ENCODE results near the gene CYB5D1. TPM values are rescaled to one million over a fixed set of nuclear protein-coding genes. Genes with fewer than 3 reads are reported as not detected.

Gene CYB5D1
- polyA plus RNA-seq, 1 donor (not counting 4 experiments of a cell fraction or from before 2014, with no cell fraction given) = 14.8 TPM

GRCh38 chr17:7897090-7897489 lies 39.3 kb downstream of the CYB5D1 start:
- Histone ChIP-seq H3K27ac (ENCODE audit: control insufficient read depth, insufficient read depth, low read length) (no peak overlapping the region), H3K4me2 (ENCODE audit: control insufficient read depth, extremely low read depth, insufficient read depth, low read depth, low read length) (no peak overlapping the region), H3K9ac (ENCODE audit: control insufficient read depth, extremely low read depth, insufficient read depth, low read length) (no peak overlapping the region), H3K27me3 (ENCODE audit: control insufficient read depth, extremely low read depth, insufficient read depth, low read length) (no peaks in the 10 kb centered on the region), H4K20me1 (ENCODE audit: control insufficient read depth, extremely low read depth, insufficient read depth, low read length) (no peaks in the 10 kb centered on the region), H3K9me1 (ENCODE audit: control insufficient read depth, extremely low read depth, insufficient read depth, low read length) (no peaks in the 10 kb centered on the region), H3K79me2 (ENCODE audit: control insufficient read depth, insufficient read depth, low read length) (no peaks in the 10 kb centered on the region), H3K9me3 (ENCODE audit: control insufficient read depth, low read depth, low read length) (no peaks in the 10 kb centered on the region), H3K4me3 (ENCODE audit: control insufficient read depth in 2 of 3, extremely low read depth in 1 of 3, insufficient read depth in 2 of 3, low read depth in 1 of 3, low read length in 3 of 3) (no peak overlapping the region), H2AFZ (ENCODE audit: control insufficient read depth, low read length) (no peak overlapping the region), H3K36me3 (ENCODE audit: control insufficient read depth in 2 of 2, extremely low read depth in 1 of 2, insufficient read depth in 2 of 2, low read length in 2 of 2) (peaks cover 39 to 58% of the 10 kb centered on the region in 2 experiments), H3K4me1 (ENCODE audit: control insufficient read depth, extremely low read depth, insufficient read depth, low read length) (no peaks in the 10 kb centered on the region)
- no peak for DNase-seq (ENCODE audit: low read depth, low spot score)
- FAIRE-seq = no peak
- dilution Hi-C loops (cut with MboI; ENCODE audit: extremely low pct_ligation_motif_present, low sequenced_read_pairs) = no loop called here
- no peak for TF ChIP-seq EZH2 (IDR thresholded peaks at IDR 0.05; ENCODE audit: low read length)
- no peak for TF ChIP-seq CTCF (optimal IDR thresholded peaks at IDR 0.05 in 1 of 3, IDR thresholded peaks at IDR 0.05 in 1 of 3, conservative IDR thresholded peaks at IDR 0.05 in 1 of 3; ENCODE audit: extremely low read depth in 1 of 3, insufficient read depth in 2 of 3, low read length in 3 of 3)

- peak in 2 of 3 experiments; percentile 45 to 48 for TF ChIP-seq CTCF (optimal IDR thresholded peaks at IDR 0.05 in 1 of 3, IDR thresholded peaks at IDR 0.05 in 1 of 3, conservative IDR thresholded peaks at IDR 0.05 in 1 of 3; ENCODE audit: extremely low read depth in 1 of 3, insufficient read depth in 2 of 3, low read length in 3 of 3)
- TF ChIP-seq EZH2 (IDR thresholded peaks at IDR 0.05; ENCODE audit: low read length) = no peak
- no peaks in the 10 kb centered on the region for H3K9me1 ChIP-seq (ENCODE audit: control insufficient read depth, extremely low read depth, insufficient read depth, low read length)
- H3K36me3 ChIP-seq (ENCODE audit: control insufficient read depth in 2 of 2, extremely low read depth in 1 of 2, insufficient read depth in 2 of 2, low read length in 2 of 2) = peaks cover 40 to 59% of the 10 kb centered on the region in 2 experiments
- no peak overlapping the region for H2AFZ ChIP-seq (ENCODE audit: control insufficient read depth, low read length)
- dilution Hi-C loops (cut with MboI; ENCODE audit: extremely low pct_ligation_motif_present, low sequenced_read_pairs) = no loop called here
- H3K4me3 ChIP-seq (ENCODE audit: control insufficient read depth in 2 of 3, extremely low read depth in 1 of 3, insufficient read depth in 2 of 3, low read depth in 1 of 3, low read length in 3 of 3) = no peak overlapping the region
- no peaks in the 10 kb centered on the region for H3K79me2 ChIP-seq (ENCODE audit: control insufficient read depth, insufficient read depth, low read length)
- H3K27ac ChIP-seq (ENCODE audit: control insufficient read depth, insufficient read depth, low read length) = no peak overlapping the region
- no peak overlapping the region for H3K9ac ChIP-seq (ENCODE audit: control insufficient read depth, extremely low read depth, insufficient read depth, low read length)
- no peaks in the 10 kb centered on the region for H4K20me1 ChIP-seq (ENCODE audit: control insufficient read depth, extremely low read depth, insufficient read depth, low read length)
- no peak for DNase-seq (ENCODE audit: low read depth, low spot score)
- H3K9me3 ChIP-seq (ENCODE audit: control insufficient read depth, low read depth, low read length) = no peaks in the 10 kb centered on the region
- no peak overlapping the region for H3K4me2 ChIP-seq (ENCODE audit: control insufficient read depth, extremely low read depth, insufficient read depth, low read depth, low read length)
- no peak for FAIRE-seq
- H3K27me3 ChIP-seq (ENCODE audit: control insufficient read depth, extremely low read depth, insufficient read depth, low read length) = no peaks in the 10 kb centered on the region
- no peaks in the 10 kb centered on the region for H3K4me1 ChIP-seq (ENCODE audit: control insufficient read depth, extremely low read depth, insufficient read depth, low read length)
These were observed 40.0 kb downstream of the CYB5D1 start for GRCh38 chr17:7897773-7898172.
